Esophagus (tissue), 2 donors: ENCODE measurements around the gene RNF32. TPM values are rescaled to one million over a fixed set of nuclear protein-coding genes. Genes with fewer than 3 reads are reported as not detected.

Source experiments
- H3K27ac ChIP-seq, 2 donors: one replicate each; pipeline ENCODE4 v1.5.1; 2013; ENCODE audit warnings: low read depth in 2 of 2, mild to moderate bottlenecking in 2 of 2, inconsistent platforms in 1 of 2, low read length in 1 of 2, moderate library complexity in 1 of 2
- H3K27me3 ChIP-seq, 2 donors: one replicate each; pipeline ENCODE4 v1.6.1; 2013; ENCODE audit warnings: low read length in 2 of 2, control low read depth in 1 of 2, mild to moderate bottlenecking in 1 of 2; ENCODE audit not compliant: insufficient read depth in 2 of 2, control insufficient read depth in 1 of 2
- H3K36me3 ChIP-seq, 2 donors: one replicate each; pipeline ENCODE4 v1.6.1; 2013; ENCODE audit warnings: low read length in 1 of 2; ENCODE audit not compliant: control insufficient read depth in 2 of 2, insufficient read depth in 2 of 2
- H3K4me1 ChIP-seq, 2 donors: one replicate each; pipeline ENCODE4 v1.6.1; 2013; ENCODE audit warnings: low read length in 1 of 2; ENCODE audit not compliant: control insufficient read depth in 2 of 2, insufficient read depth in 2 of 2
- H3K4me3 ChIP-seq, 2 donors: one replicate each; pipeline ENCODE4 v1.5.1; 2013; ENCODE audit warnings: low read length in 2 of 2, mild to moderate bottlenecking in 2 of 2, low read depth in 1 of 2, moderate library complexity in 1 of 2
- H3K9me3 ChIP-seq, 2 donors: one replicate each; pipeline ENCODE4 v1.6.1; 2013; ENCODE audit warnings: mild to moderate bottlenecking in 2 of 2, low read depth in 1 of 2, low read length in 1 of 2, moderate library complexity in 1 of 2; ENCODE audit not compliant: control insufficient read depth in 2 of 2, insufficient read depth in 1 of 2
- WGBS, 2 donors: extraction: QIAGEN DNeasy Blood & Tissue Kit; methylation state at CpG; one replicate each; pipeline ENCODE4 v1.1.7; 2013; 5-methylcytosine and 5-hydroxymethylcytosine counted together
- polyA plus RNA-seq, 2 donors: library from polyadenylated mRNA; stranded (reverse); fragments of 200-250 nt; gene quantifications; one replicate each; pipeline ENCODE4 v1.2.3, GENCODE V29; 2013
- donor health status: healthy with polysubstance abuse.
- donor health status: Bipolar disorder and iron deficiency.

The RNF32 gene
- polyA plus RNA-seq, 2 donors = 0.38 to 0.43 TPM

DNA sequence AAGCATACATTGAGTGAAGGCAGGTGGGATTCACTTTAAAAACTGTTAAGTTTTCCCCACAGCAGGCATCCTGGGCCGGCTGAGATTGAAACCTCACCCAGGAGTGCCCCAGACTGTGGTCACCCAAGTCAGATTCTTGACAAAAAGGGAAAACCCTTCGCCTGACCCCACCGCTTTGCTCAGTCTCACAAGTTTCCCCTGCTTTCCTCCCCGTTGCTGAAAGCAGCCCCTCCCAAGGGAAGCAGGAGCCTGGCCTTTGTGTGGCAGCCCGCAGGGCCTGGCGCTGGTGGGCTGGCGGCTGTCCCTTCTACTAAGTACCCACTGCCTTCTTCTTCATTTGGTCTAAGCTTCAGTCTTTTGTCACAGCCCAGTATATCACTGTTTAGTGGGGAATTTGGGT lies 16.0 kb downstream of the RNF32 start:
- no peak overlapping the region for H3K27ac ChIP-seq
- H3K9me3 ChIP-seq = no peaks in the 10 kb centered on the region
- no peaks in the 10 kb centered on the region for H3K36me3 ChIP-seq
- H3K27me3 ChIP-seq = no peaks in the 10 kb centered on the region
- no peaks in the 10 kb centered on the region for H3K4me1 ChIP-seq
- WGBS, 2 donors = 66 to 71% methylated on average over 7 of the region's 7 CpGs
- no peak overlapping the region for H3K4me3 ChIP-seq

DNA sequence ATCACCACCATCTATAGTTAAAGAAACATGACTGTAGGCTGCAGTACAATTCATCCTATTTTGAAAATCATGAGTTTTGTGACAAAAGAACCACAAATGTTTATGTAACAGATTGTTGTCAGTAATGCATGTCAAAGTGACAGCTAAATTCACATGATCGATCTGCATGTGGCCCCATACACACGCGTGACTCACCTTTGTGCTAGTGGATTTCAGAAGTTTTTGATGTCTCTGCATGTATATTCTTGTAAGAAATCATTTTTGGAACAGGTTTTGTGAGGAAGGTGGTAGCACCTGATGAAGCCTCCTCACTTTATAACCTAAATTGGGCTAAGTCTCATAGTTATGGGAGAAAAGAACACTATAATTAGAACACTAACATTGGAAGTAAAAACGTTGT lies 17.1 kb downstream of the RNF32 start:
- no peaks in the 10 kb centered on the region for H3K9me3 ChIP-seq
- 53 to 71% methylated on average over 4 of the region's 4 CpGs for WGBS, 2 donors
- no peaks in the 10 kb centered on the region for H3K27me3 ChIP-seq
- no peaks in the 10 kb centered on the region for H3K36me3 ChIP-seq
- no peak overlapping the region for H3K27ac ChIP-seq
- H3K4me3 ChIP-seq = no peak overlapping the region
- H3K4me1 ChIP-seq = no peaks in the 10 kb centered on the region

DNA sequence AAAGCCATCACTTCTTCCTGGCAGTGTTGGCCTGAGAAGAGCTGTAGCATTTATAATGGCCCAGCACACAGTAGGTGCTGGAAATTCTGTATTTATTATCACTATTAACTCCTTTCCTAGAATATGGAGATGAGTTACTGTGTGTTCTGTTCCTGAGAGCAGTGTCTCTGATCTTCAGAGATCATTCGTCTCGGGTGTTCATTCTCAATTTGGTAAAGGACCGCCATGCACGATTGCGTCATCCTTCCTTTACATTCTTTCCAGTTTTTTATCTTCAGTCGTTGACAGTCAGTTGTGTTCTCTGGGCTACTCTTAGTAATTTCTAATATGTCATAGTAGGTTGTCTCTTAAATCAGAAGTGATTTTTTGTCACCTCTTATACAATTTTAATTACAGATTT lies 18.6 kb downstream of the RNF32 start:
- WGBS, 2 donors = 81 to 88% methylated on average over 6 of the region's 6 CpGs

DNA sequence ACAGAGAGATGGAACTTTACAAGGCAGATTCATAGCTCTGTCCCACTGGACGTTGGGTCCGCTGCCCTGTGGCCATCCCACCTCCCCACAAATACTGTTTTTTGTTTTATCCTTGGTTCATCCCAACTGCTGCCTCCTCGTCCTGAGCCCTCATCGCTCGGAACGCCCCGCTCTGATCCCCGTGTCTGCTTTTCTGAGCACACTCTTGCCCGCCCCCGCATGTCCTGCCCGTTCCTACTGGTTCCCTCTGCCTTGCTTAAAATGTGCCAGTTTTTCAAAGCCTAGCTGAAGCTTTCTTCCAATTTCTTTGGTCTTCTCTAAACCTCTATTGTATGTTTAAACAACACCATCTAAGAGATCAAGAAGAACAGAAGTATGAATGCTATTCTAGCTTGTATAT lies 19.4 kb downstream of the RNF32 start:
- Histone ChIP-seq H3K36me3 (no peaks in the 10 kb centered on the region), H3K9me3 (no peaks in the 10 kb centered on the region), H3K27me3 (no peaks in the 10 kb centered on the region), H3K27ac (no peak overlapping the region), H3K4me1 (no peaks in the 10 kb centered on the region), H3K4me3 (no peak overlapping the region)
- 50 to 57% methylated on average over 11 of the region's 11 CpGs for WGBS, 2 donors

More for the DNA sequence above, 18.6 kb downstream of the RNF32 start:
- H3K4me1 ChIP-seq = no peaks in the 10 kb centered on the region
- no peak overlapping the region for H3K4me3 ChIP-seq
- no peaks in the 10 kb centered on the region for H3K36me3 ChIP-seq
- no peak overlapping the region for H3K27ac ChIP-seq
- no peaks in the 10 kb centered on the region for H3K27me3 ChIP-seq
- no peaks in the 10 kb centered on the region for H3K9me3 ChIP-seq

DNA sequence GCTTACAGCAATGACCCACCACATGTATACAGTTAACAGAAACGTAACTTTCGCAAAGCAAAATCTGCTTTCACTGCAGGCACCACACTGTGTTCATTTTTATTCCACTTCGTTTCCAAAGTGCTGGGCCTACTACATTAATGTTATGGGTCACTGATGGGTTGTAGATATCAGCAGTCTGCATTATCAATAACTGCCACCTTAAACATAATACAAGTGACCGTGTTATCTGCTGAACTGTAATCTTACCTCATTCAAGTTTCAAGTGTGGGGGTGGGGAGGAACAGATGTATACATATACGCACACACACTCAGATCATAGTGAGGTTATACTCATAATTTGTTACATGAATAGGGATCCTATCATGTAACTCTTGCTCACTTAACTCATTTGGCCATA lies 21.1 kb downstream of the RNF32 start:
- Histone ChIP-seq H3K27me3 (no peaks in the 10 kb centered on the region), H3K9me3 (no peaks in the 10 kb centered on the region), H3K36me3 (no peaks in the 10 kb centered on the region), H3K4me3 (no peak overlapping the region), H3K4me1 (no peaks in the 10 kb centered on the region), H3K27ac (no peak overlapping the region)
- WGBS, 2 donors = 83 to 84% methylated on average over 5 of the region's 5 CpGs

DNA sequence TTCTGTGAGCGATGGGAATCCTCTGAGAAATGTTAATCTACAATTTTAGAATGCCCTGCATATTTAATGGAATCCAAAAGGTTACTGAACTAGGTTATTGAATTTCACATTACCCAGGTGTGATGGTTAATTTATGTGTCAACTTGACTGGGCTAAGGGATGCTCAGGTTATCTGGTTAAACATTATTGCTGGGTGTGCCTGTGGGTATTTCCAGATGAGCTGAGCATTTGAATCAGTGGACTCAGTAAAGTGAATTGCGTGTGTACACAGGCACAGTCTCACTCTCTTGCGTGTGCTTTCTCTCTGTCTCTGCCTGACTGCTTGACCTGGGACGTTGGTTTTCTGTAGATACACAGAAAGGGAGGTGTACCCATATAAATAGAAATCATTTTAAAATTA lies 21.7 kb downstream of the RNF32 start:
- Histone ChIP-seq H3K4me3 (no peak overlapping the region), H3K9me3 (no peaks in the 10 kb centered on the region), H3K27ac (no peak overlapping the region), H3K36me3 (no peaks in the 10 kb centered on the region), H3K27me3 (no peaks in the 10 kb centered on the region), H3K4me1 (no peaks in the 10 kb centered on the region)
- WGBS, 2 donors = 73 to 86% methylated on average over 4 of the region's 4 CpGs

DNA sequence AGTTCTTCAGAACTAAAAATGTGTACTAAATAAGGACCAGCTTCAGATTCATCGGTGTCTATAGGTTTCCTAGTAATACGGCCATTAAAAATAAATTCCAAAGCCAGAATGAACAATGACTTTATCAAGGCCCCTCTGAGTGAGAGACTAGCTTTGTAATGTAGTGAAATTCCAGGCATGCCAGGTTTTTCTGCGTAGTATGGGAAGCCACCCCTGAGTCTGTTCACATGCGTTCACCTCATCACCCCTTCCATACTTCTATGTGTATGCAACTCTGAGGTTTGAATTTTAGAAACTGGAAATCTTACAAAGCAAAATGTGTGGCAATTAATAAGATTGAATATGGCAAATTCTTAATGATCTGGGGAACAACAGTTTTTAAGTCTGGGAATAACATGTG lies 24.5 kb downstream of the RNF32 start:
- peaks cover 0 to 4% of the 10 kb centered on the region in 2 donors for H3K36me3 ChIP-seq
- no peak overlapping the region for H3K4me3 ChIP-seq
- 92 to 94% methylated on average over 4 of the region's 4 CpGs for WGBS, 2 donors
- no peaks in the 10 kb centered on the region for H3K9me3 ChIP-seq
- H3K27me3 ChIP-seq = no peaks in the 10 kb centered on the region
- H3K4me1 ChIP-seq = no peaks in the 10 kb centered on the region
- no peak overlapping the region for H3K27ac ChIP-seq

DNA sequence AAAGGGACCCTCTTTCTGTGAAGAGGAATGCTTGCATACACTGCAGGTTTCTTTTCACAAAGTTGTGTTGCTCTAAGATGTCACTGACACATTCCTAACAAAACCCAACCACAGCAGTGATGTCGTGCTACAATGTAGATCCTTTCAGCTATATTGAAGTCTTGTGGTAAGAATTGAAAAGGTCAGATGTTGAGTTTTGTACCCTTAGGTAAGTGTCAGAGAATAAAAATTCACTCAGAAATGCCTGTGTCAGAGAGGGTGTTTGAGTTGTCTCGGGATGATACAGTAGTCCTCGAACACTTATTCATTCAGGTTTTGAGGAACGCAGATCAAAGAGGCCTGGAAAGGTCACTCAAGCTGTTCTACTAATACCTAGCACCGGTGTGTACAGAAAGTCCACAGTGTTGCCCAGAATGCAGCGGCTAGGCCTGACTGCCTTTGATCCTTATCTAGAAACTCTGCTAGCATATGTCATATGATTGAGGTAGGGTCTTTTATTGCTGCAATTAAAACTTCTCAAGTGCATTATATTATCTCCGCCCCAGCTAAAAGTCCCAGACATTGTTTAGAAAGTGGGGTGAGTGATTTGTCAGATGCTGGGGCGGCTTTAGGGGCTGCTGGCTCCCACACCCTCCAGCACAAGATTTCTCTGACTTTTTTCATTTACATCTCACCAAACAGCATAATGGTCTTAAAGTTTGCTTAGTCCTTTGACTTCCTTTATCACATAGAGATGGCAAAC lies 26.0 kb downstream of the RNF32 start:
- WGBS, 2 donors = 69 to 72% methylated on average over 8 of the region's 8 CpGs
- Histone ChIP-seq H3K4me3 (no peak overlapping the region), H3K27ac (no peak overlapping the region), H3K36me3 (peaks cover 0 to 4% of the 10 kb centered on the region in 2 donors), H3K9me3 (no peaks in the 10 kb centered on the region), H3K27me3 (no peaks in the 10 kb centered on the region), H3K4me1 (no peaks in the 10 kb centered on the region)

DNA sequence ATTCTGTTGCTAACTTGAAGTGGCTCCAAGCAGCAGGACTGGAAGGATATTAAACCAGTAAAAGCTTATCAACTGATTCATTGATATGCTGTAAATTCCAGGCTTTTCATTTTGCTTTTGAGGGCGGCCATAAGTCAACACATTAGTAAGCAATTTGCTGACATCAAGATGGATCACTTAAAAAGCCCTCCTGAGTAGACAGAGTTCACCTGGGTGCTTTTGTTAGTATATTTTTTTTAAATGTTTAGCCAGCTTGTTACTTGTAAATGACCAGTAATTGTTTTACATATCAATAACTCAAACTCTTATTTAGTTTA lies 26.5 kb downstream of the RNF32 start:
- no peak overlapping the region for H3K27ac ChIP-seq
- H3K27me3 ChIP-seq = no peaks in the 10 kb centered on the region
- WGBS, 2 donors = 56 to 83% methylated on average over 1 of the region's 1 CpG
- no peaks in the 10 kb centered on the region for H3K4me1 ChIP-seq
- no peak overlapping the region for H3K4me3 ChIP-seq
- H3K36me3 ChIP-seq = peaks cover 0 to 4% of the 10 kb centered on the region in 2 donors
- no peaks in the 10 kb centered on the region for H3K9me3 ChIP-seq

DNA sequence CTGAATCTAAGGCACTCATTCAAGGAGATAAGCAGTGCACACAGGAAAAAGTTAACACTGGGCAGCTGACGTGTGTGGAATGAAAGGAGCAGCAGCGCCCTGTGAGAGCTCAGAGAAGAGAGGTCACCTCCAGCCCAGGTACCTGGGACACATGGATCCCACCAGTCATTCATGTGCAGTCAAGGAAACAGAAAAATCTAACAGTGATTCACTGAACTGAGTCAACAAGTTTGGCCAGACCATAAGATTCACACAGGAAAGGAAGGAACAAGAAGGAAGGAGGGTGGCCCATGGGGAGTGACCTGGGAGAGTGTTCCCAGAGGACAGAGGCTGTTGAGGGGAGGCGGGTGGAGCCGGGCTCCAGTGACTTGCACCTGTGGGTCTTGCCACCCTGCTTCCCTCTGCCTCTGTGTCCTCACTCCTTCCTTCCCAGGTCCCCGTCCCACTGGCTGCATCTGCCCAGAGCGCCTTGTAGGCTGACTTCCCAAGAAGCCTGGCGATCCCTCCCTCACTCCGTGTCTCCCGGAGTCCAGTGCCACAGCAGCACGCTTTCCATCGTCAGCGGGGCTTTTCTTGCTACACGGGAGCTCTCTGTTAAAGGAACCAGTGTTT lies 27.7 kb downstream of the RNF32 start:
- Histone ChIP-seq H3K27ac (no peak overlapping the region), H3K4me3 (no peak overlapping the region), H3K27me3 (no peaks in the 10 kb centered on the region), H3K9me3 (no peaks in the 10 kb centered on the region), H3K36me3 (peaks cover 0 to 4% of the 10 kb centered on the region in 2 donors), H3K4me1 (no peaks in the 10 kb centered on the region)
- WGBS, 2 donors = 89 to 91% methylated on average over 12 to 13 of the region's 13 CpGs
